Body of pancreas (tissue), 4 donors: ENCODE results near the gene ZDHHC24. TPM values are rescaled to one million over a fixed set of nuclear protein-coding genes. Genes with fewer than 3 reads are reported as not detected.

Source experiments
- ATAC-seq: fragments of 150-250 bp; one replicate; pipeline ENCODE4 v1.9.1; 2016
- DNase-seq, 4 donors: peaks; one replicate each; pipeline ENCODE4 v3.0.0-alpha.2; 2019
- H3K27ac ChIP-seq, 4 donors: fragments of 200-600 bp; sonication (generic); 1 replicate in 3 of 4; 2 replicates in 1 of 4; pipeline versions ENCODE4 v1.5.1 to v1.6.1; 2016 to 2019; ENCODE audit warnings: mild to moderate bottlenecking in 1 of 4, mixed read lengths in 1 of 4, moderate library complexity in 1 of 4
- H3K27me3 ChIP-seq, 2 donors: fragments of 200-600 bp; sonication (generic); one replicate each; pipeline ENCODE4 v1.6.0; 2016; ENCODE audit warnings: mild to moderate bottlenecking in 1 of 2
- H3K36me3 ChIP-seq, 2 donors: fragments of 200-600 bp; sonication (generic); replicated peaks in 1 of 2; 2 replicates each; pipeline ENCODE4 v1.5.1; 2016; ENCODE audit warnings: low read depth in 2 of 2; ENCODE audit not compliant: insufficient read depth in 1 of 2
- H3K4me1 ChIP-seq: fragments of 200-600 bp; sonication (generic); one replicate; pipeline ENCODE4 v1.6.0; 2016
- H3K4me3 ChIP-seq, 2 donors: fragments of 200-600 bp; sonication (generic); 1 replicate in 1 of 2; 2 replicates in 1 of 2; pipeline ENCODE4 v1.5.1; 2016 to 2019
- H3K9me3 ChIP-seq, 3 donors: fragments of 200-600 bp; sonication (generic); 1 replicate in 2 of 3; 2 replicates in 1 of 3; pipeline ENCODE4 v1.5.1; 2016
- POLR2A ChIP-seq, 3 donors: fragments of 450-650 bp; IDR thresholded peaks; one replicate each; pipeline ENCODE4 v1.6.1; 2016; ENCODE audit warnings: antibody characterized with exemption in 3 of 3, mild to moderate bottlenecking in 2 of 3
- WGBS, 2 donors: methylation state at CpG; one replicate each; pipeline ENCODE4 v1.1.5; 2017; 5-methylcytosine and 5-hydroxymethylcytosine counted together
- intact Hi-C: fragments of 100-400 bp; cut with DNase I; formaldehyde crosslinking; loops from one replicate; pipeline ENCODE4 v1.15.1; 2023
- total RNA-seq, 2 donors: library from RNA; depleted of rRNA; stranded (reverse); fragments of >200 nt; gene quantifications; one replicate each; pipeline ENCODE4 v1.1.0, GENCODE V29; 2016
- TF ChIP-seq, protein P1 (sequence below), 7 experiments: fragments of 450-650 bp in 4 of 7; fragments of 200-600 bp in 3 of 7; sonication (generic) in 3 of 7; IDR thresholded peaks; one replicate each; pipeline ENCODE4 v1.5.1; 2016 to 2019; ENCODE audit warnings: antibody characterized with exemption in 7 of 7

Gene ZDHHC24
- total RNA-seq, 2 donors from 2014 or later, result 15.8 to 22.3 TPM

- TF ChIP-seq, protein P1, sequence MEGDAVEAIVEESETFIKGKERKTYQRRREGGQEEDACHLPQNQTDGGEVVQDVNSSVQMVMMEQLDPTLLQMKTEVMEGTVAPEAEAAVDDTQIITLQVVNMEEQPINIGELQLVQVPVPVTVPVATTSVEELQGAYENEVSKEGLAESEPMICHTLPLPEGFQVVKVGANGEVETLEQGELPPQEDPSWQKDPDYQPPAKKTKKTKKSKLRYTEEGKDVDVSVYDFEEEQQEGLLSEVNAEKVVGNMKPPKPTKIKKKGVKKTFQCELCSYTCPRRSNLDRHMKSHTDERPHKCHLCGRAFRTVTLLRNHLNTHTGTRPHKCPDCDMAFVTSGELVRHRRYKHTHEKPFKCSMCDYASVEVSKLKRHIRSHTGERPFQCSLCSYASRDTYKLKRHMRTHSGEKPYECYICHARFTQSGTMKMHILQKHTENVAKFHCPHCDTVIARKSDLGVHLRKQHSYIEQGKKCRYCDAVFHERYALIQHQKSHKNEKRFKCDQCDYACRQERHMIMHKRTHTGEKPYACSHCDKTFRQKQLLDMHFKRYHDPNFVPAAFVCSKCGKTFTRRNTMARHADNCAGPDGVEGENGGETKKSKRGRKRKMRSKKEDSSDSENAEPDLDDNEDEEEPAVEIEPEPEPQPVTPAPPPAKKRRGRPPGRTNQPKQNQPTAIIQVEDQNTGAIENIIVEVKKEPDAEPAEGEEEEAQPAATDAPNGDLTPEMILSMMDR (IDR thresholded peaks at IDR 0.05), result no peak
- no peak for TF ChIP-seq POLR2A (IDR thresholded peaks at IDR 0.05)
- H3K4me1 ChIP-seq, result peaks cover 15% of the 10 kb centered on the region
- no peak overlapping the region for H3K4me3 ChIP-seq
- ATAC-seq, result no peak
- no peak overlapping the region for H3K27ac ChIP-seq
- H3K36me3 ChIP-seq, result no peaks in the 10 kb centered on the region
- WGBS, 2 donors, result 90 to 91% methylated on average over 3 of the region's 3 CpGs
- no peak for DNase-seq
- H3K9me3 ChIP-seq, result no peaks in the 10 kb centered on the region
- H3K27me3 ChIP-seq, result no peaks in the 10 kb centered on the region
- intact Hi-C loops, result no loop called here
These were observed 3.8 kb upstream of the ZDHHC24 start for GRCh38 chr11:66549696-66550095.

DNA sequence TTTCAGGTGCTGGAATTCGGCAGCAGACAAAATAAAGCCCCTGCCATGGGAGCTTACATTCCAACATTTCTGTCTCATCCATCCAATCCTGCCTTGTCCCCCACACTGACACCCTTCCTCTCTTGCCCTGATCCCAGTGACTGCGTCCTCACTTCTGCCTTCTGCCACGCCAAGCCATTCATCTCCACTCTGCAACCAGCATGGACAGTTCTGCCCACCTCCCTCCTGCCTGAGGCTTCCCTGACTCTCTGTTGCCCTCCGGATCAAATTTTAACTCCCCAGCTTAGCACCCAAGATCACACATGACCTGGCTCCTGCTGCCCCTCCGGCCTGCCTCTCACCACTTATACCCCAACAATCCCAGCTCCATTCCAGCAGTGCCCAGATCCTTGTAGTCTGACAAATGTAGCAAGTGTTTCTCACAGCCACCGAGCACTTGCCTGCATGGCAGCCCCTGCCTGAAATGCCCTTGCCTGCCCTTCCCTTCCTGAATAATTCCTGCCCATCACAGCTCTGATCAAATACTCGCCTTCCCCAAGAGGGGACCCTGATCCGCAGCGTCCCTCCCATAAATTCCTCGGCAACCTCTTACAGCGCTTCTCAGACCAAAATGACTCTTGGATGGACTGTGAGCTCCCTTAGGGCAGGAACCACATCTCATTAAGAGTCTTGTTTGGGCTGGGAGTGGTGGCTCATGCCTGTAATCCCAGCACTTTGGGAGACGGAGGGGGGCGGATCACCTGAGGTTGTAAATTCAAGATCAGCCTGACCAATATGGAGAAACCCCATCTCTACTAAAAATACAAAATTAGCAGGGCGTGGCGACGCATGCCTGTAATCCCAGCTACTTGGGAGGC lies 3.2 kb upstream of the ZDHHC24 start:
- TF ChIP-seq, protein P1 (IDR thresholded peaks at IDR 0.05), result no peak
- no peak for TF ChIP-seq POLR2A (IDR thresholded peaks at IDR 0.05)
- DNase-seq (no peak), ATAC-seq (no peak)
- H3K36me3 ChIP-seq, result no peaks in the 10 kb centered on the region
- no peaks in the 10 kb centered on the region for H3K27me3 ChIP-seq
- peaks cover 19% of the 10 kb centered on the region for H3K4me1 ChIP-seq
- no peak overlapping the region for H3K4me3 ChIP-seq
- no peak overlapping the region for H3K27ac ChIP-seq
- 46 to 50% methylated on average over 14 to 16 of the region's 16 CpGs for WGBS, 2 donors
- intact Hi-C loops, result no loop called here
- no peaks in the 10 kb centered on the region for H3K9me3 ChIP-seq

DNA sequence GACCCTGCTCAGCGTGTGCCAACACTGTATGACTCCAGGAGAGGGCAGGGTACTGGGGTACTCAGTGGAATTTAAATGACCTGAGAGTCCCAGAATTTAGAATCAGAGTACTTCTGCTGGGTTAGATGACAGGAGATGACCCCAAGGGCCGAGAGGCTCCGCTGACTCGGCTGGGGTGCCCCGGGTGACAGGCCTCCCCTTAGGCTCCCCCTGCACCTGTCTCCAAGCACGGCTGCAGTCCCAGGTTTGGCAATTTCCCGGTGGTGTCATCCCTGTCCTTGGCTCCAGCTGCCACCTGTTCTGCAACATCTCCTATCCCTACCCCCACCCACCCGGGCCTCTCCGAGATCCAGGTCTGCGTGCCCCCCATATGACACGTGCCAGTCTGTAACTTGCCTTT lies 2.2 kb upstream of the ZDHHC24 start:
- peaks cover 21% of the 10 kb centered on the region for H3K4me1 ChIP-seq
- H3K27ac ChIP-seq, result no peak overlapping the region
- no peak for DNase-seq
- TF ChIP-seq, protein P1 (IDR thresholded peaks at IDR 0.05), result no peak
- no peak for TF ChIP-seq POLR2A (IDR thresholded peaks at IDR 0.05)
- 34 to 41% methylated on average over 7 to 11 of the region's 11 CpGs for WGBS, 2 donors
- intact Hi-C loops, result no loop called here
- no peak for ATAC-seq
- no peaks in the 10 kb centered on the region for H3K27me3 ChIP-seq
- H3K36me3 ChIP-seq, result no peaks in the 10 kb centered on the region
- H3K9me3 ChIP-seq, result no peaks in the 10 kb centered on the region
- H3K4me3 ChIP-seq, result no peak overlapping the region

GRCh38 chr11:66547662-66548009 lies 1.8 kb upstream of the ZDHHC24 start:
- H3K4me3 ChIP-seq, result no peak overlapping the region
- DNase-seq (no peak), ATAC-seq (no peak)
- no peaks in the 10 kb centered on the region for H3K9me3 ChIP-seq
- peaks cover 21% of the 10 kb centered on the region for H3K4me1 ChIP-seq
- H3K36me3 ChIP-seq, result no peaks in the 10 kb centered on the region
- no peak for TF ChIP-seq POLR2A (IDR thresholded peaks at IDR 0.05)
- TF ChIP-seq, protein P1 (IDR thresholded peaks at IDR 0.05), result no peak
- H3K27me3 ChIP-seq, result no peaks in the 10 kb centered on the region
- no peak overlapping the region for H3K27ac ChIP-seq
- WGBS, 2 donors, result 41 to 65% methylated on average over 3 to 5 of the region's 5 CpGs
- intact Hi-C loops, result no loop called here
